GM12892 (cell line): ENCODE data around the gene IRAG1.

Source experiments
- POLR2A ChIP-seq: IDR thresholded peaks from 2 replicates; pipeline ENCODE4 v1.6.1; 2011; ENCODE audit warnings: low read depth, low read length, control low read depth
- TAF1 ChIP-seq: IDR thresholded peaks from 2 replicates; pipeline ENCODE4 v1.6.1; 2011; ENCODE audit warnings: low read depth, mild to moderate bottlenecking, control low read depth, low read length, borderline replicate concordance

GRCh38 chr11:10719616-10720015, 26.1 kb upstream of the IRAG1 start:
- TF ChIP-seq TAF1 = no peak
- TF ChIP-seq POLR2A = no peak
